Activated CD4-positive, CD25-positive, alpha-beta regulatory T cell treated with anti-CD3 and anti-CD28 coated beads, Interleukin-2, amount 50 U/mL, for 24 hours (primary cell): ENCODE data around the gene DDX17.
A peak's percentile ranks its signal among the peaks of the same experiment; 100 is the strongest.
"Not testable (repeated sequence)": the region's sequence is repeated elsewhere in the genome, so short reads cannot be mapped to it uniquely, and the experiment has no call there.

Source experiments
- ATAC-seq, 2 donors: fragments of 150-1000 bp; cut with Tn5 transposase; one replicate each; pipeline ENCODE4 v1.10.0; 2021; ENCODE audit warnings: mild to moderate bottlenecking in 1 of 2, moderate library complexity in 1 of 2

Gene DDX17

DNA sequence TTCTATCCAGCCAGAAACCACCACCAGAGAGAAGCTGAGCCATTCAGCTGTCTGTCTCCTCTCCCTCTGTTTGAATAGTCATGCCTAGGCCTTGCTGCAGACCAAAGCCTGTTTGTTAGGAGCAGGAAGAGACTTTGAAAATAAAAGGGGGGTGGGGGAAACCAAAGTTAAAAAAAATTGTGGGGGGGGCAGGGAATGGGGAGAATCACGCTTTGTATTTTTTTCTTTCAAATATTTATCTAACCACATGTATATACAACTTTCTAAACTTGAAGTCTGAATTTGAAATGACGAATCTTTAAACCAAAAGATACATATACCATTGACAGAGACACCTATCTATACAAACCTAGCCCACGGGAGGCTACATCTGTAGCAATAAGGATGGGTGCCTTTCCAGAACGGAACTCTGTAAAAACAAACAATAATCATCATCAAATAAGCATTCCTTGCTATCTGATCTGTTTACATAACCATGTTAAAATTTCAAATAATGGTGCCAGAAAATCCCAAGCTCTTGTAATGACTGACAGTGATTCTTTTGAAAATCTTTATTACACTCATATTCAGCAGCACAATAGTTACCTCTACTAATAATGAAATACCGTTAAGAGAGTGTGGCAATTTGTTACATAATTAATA is 14.3 kb downstream of the DDX17 start:
- no peak for ATAC-seq

- no peak for ATAC-seq
Observed at GRCh38 chr22:38490915-38491314, 15.2 kb downstream of the DDX17 start.

- peak; percentile 32 to 51 for ATAC-seq
Observed at GRCh38 chr22:38490475-38490874, 15.6 kb downstream of the DDX17 start.

GRCh38 chr22:38489561-38490145 is 16.5 kb downstream of the DDX17 start:
- no peak for ATAC-seq

- ATAC-seq = no peak
Observed at GRCh38 chr22:38489142-38489541, 17.0 kb downstream of the DDX17 start.

- peak; percentile 38 to 65 for ATAC-seq
Observed at GRCh38 chr22:38487946-38488345, 18.2 kb downstream of the DDX17 start.

- no peak for ATAC-seq
Observed at GRCh38 chr22:38485783-38486182, 20.3 kb downstream of the DDX17 start.

DNA sequence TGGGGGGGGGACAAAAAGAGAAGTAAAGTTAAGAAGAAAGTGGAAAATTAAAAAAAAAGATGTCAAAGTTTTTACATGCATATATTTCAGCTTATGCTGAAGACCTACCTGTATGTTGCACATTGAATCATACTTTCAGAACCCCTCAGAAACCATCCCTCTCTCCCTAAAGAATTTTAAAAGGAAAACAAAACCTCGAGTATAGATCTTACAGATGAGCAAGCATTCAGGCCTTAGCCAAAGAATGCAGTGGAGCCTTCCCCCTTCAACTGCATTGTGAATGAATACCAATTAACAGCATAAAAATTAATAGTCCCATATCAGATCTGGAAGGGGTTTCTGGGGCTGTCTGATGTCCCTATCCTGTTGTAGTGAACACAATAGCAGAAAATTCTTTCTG is 21.9 kb downstream of the DDX17 start:
- no peak for ATAC-seq

DNA sequence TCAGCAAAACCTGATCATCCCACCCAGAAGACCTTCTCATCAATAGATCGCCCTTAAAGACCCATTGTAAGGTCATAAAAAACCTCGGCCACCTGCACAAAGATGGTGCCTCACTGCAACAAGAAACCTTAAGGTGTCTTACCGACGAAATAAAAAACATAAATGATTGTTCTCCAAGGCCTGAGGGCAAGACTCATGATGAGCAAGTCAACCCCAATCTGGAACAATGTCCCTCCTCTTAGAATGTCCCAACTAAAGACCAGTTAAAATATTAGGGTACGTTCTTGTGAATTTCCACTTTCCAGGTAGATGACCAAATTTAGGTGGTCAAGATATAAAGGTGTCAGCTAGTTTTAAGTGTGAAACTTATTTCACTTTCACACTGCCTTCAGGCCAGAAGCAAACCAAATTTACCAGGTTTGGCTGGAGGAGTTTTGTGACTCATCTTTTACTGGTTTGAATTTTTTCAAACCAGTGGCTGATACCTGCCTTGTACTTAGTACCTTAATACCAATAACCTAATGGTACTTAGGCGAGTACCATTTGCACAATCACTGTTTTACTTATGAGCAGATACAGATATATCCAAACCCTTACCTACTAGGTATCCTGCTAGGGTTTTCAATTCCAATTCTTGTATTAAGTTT is 23.3 kb downstream of the DDX17 start:
- ATAC-seq = no peak

- ATAC-seq = no peak
Observed at GRCh38 chr22:38481871-38482332, 24.2 kb downstream of the DDX17 start.

GRCh38 chr22:38481162-38481870 is 24.8 kb downstream of the DDX17 start:
- no peak for ATAC-seq

GRCh38 chr22:38479096-38479837 is 26.8 kb downstream of the DDX17 start:
- no peak for ATAC-seq

DNA sequence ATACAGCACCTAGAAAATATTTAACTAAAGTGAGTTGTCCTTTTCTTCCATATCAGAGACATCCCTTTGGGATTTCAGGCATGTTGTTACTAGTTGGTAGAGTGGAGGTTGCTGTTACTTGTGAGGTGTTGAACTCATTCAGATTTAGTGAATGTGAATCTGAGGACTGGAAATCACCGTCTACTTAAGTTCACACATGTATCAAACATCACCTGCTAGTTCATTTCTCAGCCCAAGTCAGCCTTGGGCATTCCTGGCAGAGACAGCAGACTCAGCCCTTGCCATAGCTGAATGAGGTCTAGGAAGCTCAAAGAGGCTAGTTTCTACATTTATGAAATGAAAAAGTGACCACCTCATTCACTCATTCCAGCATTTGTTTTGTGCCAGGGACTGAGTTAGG is 28.5 kb downstream of the DDX17 start:
- ATAC-seq = no peak

- ATAC-seq = peak in 1 of 2 donors; percentile 10
Observed at GRCh38 chr22:38474003-38474607, 32.0 kb downstream of the DDX17 start.

DNA sequence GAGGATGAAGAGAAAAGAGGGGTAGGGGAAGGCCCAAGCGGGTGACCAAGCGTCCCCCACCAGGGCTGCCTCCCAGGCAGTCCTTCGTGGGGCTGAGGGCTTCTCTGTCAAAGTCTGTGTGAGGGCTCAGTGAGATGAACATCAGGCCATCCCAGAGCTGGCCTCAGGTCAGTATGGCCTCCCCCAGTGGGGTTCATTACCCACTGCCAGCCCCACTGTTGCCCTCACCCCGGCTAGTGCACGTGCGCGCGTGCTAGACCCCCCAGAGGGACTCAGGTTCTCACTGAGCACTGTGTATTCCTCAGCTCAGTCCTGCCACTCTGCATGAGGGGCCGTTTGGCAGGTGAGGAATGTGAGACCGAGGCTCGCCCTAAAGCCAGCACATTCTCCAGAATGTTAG is 34.9 kb downstream of the DDX17 start:
- ATAC-seq = no peak

DNA sequence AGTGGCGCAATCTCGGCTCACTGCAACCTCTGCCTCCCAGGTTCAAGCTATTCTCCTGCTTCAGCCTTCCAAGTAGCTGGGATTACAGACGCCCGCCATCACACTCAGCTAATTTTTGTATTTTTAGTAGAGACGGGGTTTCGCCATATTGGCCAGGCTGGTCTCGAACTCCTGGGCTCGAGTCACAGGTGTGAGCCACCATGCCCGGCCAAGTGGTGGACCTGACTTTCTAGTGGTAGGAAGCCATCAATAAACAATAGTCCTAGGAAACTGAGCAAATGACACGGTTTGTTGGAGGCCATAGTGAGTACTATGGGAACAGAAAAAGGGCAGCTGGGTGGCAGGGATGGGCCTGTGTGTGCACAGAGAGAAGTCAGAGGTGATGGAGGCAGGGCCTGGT is 35.9 kb downstream of the DDX17 start:
- not testable (repeated sequence) for ATAC-seq

DNA sequence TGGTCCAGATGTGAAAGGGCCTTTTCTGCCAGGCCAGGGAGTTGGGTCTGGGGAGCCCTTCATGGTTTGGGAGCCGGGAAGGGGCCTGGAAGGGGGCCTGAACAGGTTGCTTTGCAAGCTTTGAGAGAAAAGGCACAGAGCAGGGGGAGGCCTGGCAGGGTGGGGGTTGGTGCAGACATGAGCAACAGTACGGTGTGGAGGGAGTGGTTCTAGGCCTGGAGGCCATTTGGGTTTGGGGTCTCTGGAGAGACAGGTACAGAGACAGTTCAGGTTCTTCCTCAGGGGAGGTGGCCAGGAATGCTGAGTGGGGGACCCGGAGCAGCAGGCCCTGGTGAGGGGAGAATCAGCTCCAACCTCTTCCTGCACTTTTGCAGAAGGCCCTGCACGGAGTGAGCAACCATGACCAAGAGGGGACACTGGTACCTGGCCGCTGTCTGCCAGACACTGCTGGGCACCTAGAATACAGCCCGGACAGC is 36.8 kb downstream of the DDX17 start:
- ATAC-seq = no peak

DNA sequence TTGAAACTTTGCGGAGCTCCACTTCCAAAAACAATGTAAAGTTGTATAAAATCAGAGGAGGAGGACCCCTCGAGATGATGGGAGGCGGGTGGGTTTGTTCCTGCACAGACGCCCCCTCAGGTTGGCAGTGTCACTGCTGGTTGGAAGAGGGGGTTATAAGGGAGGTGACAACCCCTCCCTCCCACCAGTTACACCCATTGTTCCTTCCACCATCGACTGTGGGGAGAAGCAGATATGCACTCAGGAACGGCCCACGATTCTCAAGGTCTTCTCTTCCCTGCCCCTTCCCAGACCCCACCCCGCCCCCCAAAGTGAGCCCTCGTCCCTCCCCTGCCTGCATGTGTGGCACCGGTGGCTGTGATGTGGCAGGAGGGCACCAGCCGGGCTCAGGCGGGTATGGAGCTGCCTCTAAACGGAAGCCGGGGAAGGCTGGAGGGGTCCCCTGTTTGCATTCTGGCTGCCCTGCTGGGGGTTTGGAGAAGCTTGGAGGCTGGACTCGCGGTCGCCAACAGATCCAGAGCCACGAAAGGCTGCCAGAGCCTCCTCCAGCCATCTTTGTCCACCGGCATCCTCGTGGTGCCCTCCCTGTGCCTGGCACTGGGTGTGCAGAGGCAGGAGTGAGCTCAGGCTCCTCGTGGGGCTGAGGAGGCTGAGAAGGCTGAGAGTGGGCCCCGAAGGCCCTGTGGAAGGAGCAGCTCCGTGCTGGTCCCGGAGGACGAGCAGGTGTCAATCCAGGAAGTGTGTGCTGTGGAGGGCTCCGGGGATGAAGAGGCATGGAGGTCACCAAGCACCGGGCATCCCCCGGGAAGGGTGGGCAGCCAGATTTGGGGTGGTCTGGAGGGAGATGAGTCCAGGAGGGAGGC is 37.4 kb downstream of the DDX17 start:
- no peak for ATAC-seq

- ATAC-seq = peak; percentile 82 to 88
Observed at GRCh38 chr22:38467904-38468442, 38.1 kb downstream of the DDX17 start, which contains the start of gene KDELR3. Gene KDELR3, plus strand, starts transcription at chr22:38468096. Its CDS starts 138 bp downstream, at chr22:38468234.

GRCh38 chr22:38467438-38467903 is 38.6 kb downstream of the DDX17 start:
- ATAC-seq = no peak
